ENCODE results near the gene MAP1LC3B.

DNA sequence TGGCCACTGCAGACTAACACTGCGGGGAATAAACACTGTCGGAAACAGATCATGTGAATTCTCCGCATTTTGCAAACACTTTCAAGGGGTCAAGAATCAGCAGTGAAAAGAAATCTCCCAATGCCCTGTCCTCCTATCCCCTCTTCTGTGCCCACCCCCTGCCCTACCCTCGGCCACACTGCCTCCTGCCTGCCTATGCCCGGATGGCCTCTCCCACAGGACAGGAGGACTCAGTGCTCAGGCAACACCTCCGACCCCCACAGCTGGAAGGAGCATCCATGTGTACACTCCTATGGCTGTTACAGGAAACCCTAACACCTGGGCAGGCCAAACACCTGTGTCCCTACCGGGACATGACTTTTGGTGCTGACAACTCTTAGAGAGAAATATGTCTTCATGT lies 33.0 kb upstream of the MAP1LC3B start:
- TF ChIP-seq CTBP1 (IDR thresholded peaks at IDR 0.05; ENCODE audit: borderline replicate concordance) (no peak), FOXA1 (IDR thresholded peaks at IDR 0.05) (no peak), BHLHE40 (IDR thresholded peaks at IDR 0.05; ENCODE audit: borderline replicate concordance) (no peak), ARNT (IDR thresholded peaks at IDR 0.05) (no peak)
